KMS-11 (cell line): Measurements from ENCODE around the gene FREM3.

Experiments used
- H2AFZ ChIP-seq: fragments of 200-600 bp; sonication (generic); 2 replicates; pipeline ENCODE4 v1.6.1; 2016; ENCODE audit warnings: antibody characterized with exemption, mixed run types, low read depth
- H3K27ac ChIP-seq: fragments of 200-600 bp; sonication (generic); 2 replicates; pipeline ENCODE4 v1.6.1; 2016; ENCODE audit warnings: mild to moderate bottlenecking, mixed run types
- H3K27me3 ChIP-seq: fragments of 200-600 bp; sonication (generic); 2 replicates; pipeline ENCODE4 v1.6.1; 2017; ENCODE audit warnings: mild to moderate bottlenecking, low read depth, mixed run types, moderate library complexity; ENCODE audit not compliant: insufficient read depth
- H3K36me3 ChIP-seq: fragments of 200-600 bp; sonication (generic); 2 replicates; pipeline ENCODE4 v1.6.1; 2017; ENCODE audit warnings: mild to moderate bottlenecking, mixed run types; ENCODE audit not compliant: insufficient read depth
- H3K4me1 ChIP-seq: fragments of 200-600 bp; sonication (generic); 2 replicates; pipeline ENCODE4 v1.6.1; 2016; ENCODE audit warnings: mild to moderate bottlenecking, low read depth, mixed run types; ENCODE audit not compliant: poor library complexity, severe bottlenecking
- H3K4me2 ChIP-seq: fragments of 200-600 bp; sonication (generic); 2 replicates; pipeline ENCODE4 v1.7.0; 2016; ENCODE audit warnings: mild to moderate bottlenecking, mixed run types
- H3K4me3 ChIP-seq: fragments of 200-600 bp; sonication (generic); IDR thresholded peaks from 2 replicates; pipeline ENCODE4 v1.6.1; 2017; ENCODE audit warnings: low read depth, low read length, mixed read lengths; ENCODE audit not compliant: insufficient read depth
- H3K79me2 ChIP-seq: fragments of 200-600 bp; sonication (generic); 2 replicates; pipeline ENCODE4 v1.6.1; 2016; ENCODE audit warnings: low read depth, mixed run types; ENCODE audit not compliant: insufficient read depth
- H3K9ac ChIP-seq: fragments of 200-600 bp; sonication (generic); 2 replicates; pipeline ENCODE4 v1.6.1; 2016; ENCODE audit warnings: mild to moderate bottlenecking, mixed run types
- H4K20me1 ChIP-seq: fragments of 200-600 bp; sonication (generic); 2 replicates; pipeline ENCODE4 v1.6.1; 2016; ENCODE audit warnings: mild to moderate bottlenecking, mixed run types; ENCODE audit not compliant: insufficient read depth
- TF ChIP-seq, protein P1 (sequence below): fragments of 200-600 bp; sonication (generic); conservative IDR thresholded peaks from 2 replicates; pipeline ENCODE4 v1.6.1; 2017; ENCODE audit warnings: low read depth, mild to moderate bottlenecking, antibody characterized with exemption, low read length, moderate library complexity, mixed read lengths

The FREM3 gene

DNA sequence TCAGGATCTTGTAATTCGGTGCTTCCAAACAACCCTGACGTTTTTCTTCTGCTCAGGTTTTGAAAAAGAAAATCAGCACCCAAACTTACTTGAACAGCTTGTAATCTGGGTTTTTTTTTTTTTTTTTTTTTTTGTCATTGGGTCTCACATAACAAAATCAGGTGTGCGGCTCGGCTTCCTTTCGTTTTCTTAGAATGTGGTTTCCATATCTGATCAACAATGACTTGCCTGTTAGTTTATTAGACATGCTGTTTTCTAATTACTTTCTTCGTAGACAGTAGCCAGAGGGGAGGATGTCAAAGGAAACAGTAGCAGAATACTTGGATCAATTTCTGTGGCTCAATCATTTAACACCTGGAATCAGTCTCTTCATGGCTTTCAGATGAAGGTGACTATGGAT is 890 bp upstream of the FREM3 start:
- no peak overlapping the region for H3K27ac ChIP-seq
- H3K4me1 ChIP-seq, result peaks cover 6% of the 10 kb centered on the region
- no peak overlapping the region for H3K9ac ChIP-seq
- no peak overlapping the region for H3K4me3 ChIP-seq
- H3K4me2 ChIP-seq, result peak overlapping the region; percentile 40; the same call in 1 of the 2 replicates
- H4K20me1 ChIP-seq, result no peaks in the 10 kb centered on the region
- no peaks in the 10 kb centered on the region for H3K27me3 ChIP-seq
- H2AFZ ChIP-seq, result peak overlapping the region; percentile 32; the same call in 1 of the 2 replicates
- no peaks in the 10 kb centered on the region for H3K36me3 ChIP-seq
- TF ChIP-seq, protein P1, sequence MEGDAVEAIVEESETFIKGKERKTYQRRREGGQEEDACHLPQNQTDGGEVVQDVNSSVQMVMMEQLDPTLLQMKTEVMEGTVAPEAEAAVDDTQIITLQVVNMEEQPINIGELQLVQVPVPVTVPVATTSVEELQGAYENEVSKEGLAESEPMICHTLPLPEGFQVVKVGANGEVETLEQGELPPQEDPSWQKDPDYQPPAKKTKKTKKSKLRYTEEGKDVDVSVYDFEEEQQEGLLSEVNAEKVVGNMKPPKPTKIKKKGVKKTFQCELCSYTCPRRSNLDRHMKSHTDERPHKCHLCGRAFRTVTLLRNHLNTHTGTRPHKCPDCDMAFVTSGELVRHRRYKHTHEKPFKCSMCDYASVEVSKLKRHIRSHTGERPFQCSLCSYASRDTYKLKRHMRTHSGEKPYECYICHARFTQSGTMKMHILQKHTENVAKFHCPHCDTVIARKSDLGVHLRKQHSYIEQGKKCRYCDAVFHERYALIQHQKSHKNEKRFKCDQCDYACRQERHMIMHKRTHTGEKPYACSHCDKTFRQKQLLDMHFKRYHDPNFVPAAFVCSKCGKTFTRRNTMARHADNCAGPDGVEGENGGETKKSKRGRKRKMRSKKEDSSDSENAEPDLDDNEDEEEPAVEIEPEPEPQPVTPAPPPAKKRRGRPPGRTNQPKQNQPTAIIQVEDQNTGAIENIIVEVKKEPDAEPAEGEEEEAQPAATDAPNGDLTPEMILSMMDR, result no peak
- no peaks in the 10 kb centered on the region for H3K79me2 ChIP-seq

DNA sequence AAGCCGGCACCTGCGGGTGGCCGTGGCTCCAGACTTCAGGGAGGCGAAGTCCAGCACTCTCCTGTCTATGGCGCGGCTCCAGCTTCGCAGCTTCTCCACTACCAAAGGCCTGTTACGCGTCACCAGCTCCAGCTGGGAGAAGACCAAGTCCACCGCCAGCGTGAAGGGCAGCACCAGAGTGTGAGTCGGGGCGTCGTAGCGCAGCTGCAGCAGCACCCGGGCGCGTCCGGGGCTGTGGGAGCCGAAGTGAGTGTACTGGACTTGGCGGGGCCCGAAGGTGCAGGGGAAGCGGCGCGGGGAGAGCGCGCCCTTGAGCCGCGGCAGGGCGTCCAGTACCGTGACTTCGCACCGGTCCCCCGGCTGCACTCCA is 444 bp downstream of the FREM3 start:
- Histone ChIP-seq H3K9ac (no peak overlapping the region), H3K27ac (no peak overlapping the region), H3K27me3 (no peaks in the 10 kb centered on the region), H3K4me3 (no peak overlapping the region), H3K36me3 (no peaks in the 10 kb centered on the region), H3K4me2 (peak overlapping the region; percentile 40; the same call in 1 of the 2 replicates), H3K79me2 (no peaks in the 10 kb centered on the region), H3K4me1 (peaks cover 6% of the 10 kb centered on the region), H2AFZ (no peak overlapping the region), H4K20me1 (no peaks in the 10 kb centered on the region)
- TF ChIP-seq, protein P1, result no peak

DNA sequence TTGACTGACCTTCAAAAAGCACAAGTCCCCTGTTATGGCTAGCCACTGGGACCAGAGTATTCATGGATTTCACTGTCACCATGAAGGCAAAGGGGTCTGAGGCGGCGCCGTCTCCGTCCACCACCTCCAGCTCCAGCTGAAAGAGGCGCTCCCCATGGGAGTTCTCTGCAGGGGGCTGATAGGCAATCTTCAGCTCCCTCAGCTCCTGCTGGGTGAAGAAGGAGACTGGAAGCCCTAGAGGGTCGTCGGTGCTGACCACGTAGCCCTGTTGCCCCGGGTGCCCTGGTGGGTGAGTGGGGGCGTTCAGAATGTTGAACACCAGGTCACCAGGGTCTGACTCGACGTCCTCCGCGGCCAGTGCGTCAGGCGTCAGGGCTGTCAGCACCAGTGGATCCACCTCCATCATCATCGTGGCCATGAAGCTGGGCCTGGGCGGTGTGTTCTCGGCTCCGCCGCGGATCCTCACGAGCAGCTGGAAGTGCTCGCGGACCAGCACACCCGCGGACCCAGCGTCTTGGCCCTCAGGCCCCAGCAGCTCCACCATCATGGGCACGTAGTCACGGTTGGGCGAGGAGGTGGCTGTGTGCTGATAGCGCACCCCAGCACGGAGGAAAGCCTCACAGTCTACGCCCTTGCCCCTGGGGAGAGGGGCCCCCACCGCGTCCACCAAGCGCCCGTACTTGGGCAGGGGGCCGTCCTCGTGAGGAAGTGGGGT is 987 bp downstream of the FREM3 start:
- Histone ChIP-seq H3K4me2 (no peak overlapping the region; the same call in 1 of the 2 replicates), H3K4me3 (no peak overlapping the region), H4K20me1 (no peaks in the 10 kb centered on the region), H3K9ac (no peak overlapping the region), H3K27me3 (no peaks in the 10 kb centered on the region), H3K27ac (no peak overlapping the region), H3K36me3 (no peaks in the 10 kb centered on the region), H2AFZ (no peak overlapping the region), H3K4me1 (peaks cover 6% of the 10 kb centered on the region), H3K79me2 (no peaks in the 10 kb centered on the region)
- TF ChIP-seq, protein P1, result no peak

DNA sequence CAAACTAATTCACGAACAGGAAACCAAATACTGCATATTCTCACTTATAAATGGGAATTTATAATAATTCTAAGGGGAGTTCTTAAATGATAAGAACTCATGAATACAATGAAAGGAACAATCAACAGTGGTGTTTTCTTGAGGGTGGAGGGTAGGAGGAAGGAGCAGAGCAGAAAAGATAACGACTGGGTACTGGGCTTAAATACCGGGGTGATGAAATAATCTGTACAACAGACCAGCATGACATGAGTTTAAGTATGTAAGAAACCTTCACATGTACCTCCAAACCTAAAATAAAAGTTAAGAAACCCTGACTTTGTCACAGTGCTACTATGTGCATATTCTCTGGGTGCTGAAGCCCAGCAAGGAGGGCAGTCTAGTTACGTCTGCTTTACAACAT is 6.6 kb downstream of the FREM3 start:
- Histone ChIP-seq H4K20me1 (no peaks in the 10 kb centered on the region), H3K4me3 (no peak overlapping the region), H3K27ac (no peak overlapping the region), H3K9ac (no peak overlapping the region), H3K27me3 (no peaks in the 10 kb centered on the region), H3K79me2 (no peaks in the 10 kb centered on the region), H3K4me2 (no peak overlapping the region), H3K36me3 (no peaks in the 10 kb centered on the region), H2AFZ (no peak overlapping the region), H3K4me1 (no peaks in the 10 kb centered on the region)
- TF ChIP-seq, protein P1, result no peak
